ENCODE data around the gene KIF3B. TPM values are rescaled to one million over a fixed set of nuclear protein-coding genes. Genes with fewer than 3 reads are reported as not detected.

KIF3B gene
- total and polyA plus RNA-seq, 2 of the 13 experiments (the other 11 are each of a cell fraction or from before 2014, with no cell fraction given) = 23.6 to 28.8 TPM

GRCh38 chr20:32325706-32326503 lies 48.5 kb downstream of the KIF3B start (continued):
- TF ChIP-seq AKNA (CRISPR knock-in tag; IDR thresholded peaks at IDR 0.05; ENCODE audit: borderline replicate concordance) (no peak; the same call in 1 of the 2 replicates), ZNF737 (CRISPR knock-in tag; IDR thresholded peaks at IDR 0.05; ENCODE audit: borderline replicate concordance) (no peak), ZNF501 (CRISPR knock-in tag; IDR thresholded peaks at IDR 0.05) (peak; percentile 46; the same call in 1 of the 2 replicates), ZNF674 (CRISPR knock-in tag; IDR thresholded peaks at IDR 0.05; ENCODE audit: low read depth) (no peak), ZNF883 (CRISPR knock-in tag; IDR thresholded peaks at IDR 0.05; ENCODE audit: not compliant biosample characterization) (no peak), ZBTB46 (CRISPR knock-in tag; IDR thresholded peaks at IDR 0.05; ENCODE audit: borderline replicate concordance) (no peak; the same call in 1 of the 2 replicates), XBP1 (CRISPR knock-in tag; IDR thresholded peaks at IDR 0.05) (peak; percentile 48; the same call in 1 of the 2 replicates), ZNF337 (CRISPR knock-in tag; IDR thresholded peaks at IDR 0.05; ENCODE audit: borderline replicate concordance, low read depth) (no peak), MAFK (conservative IDR thresholded peaks at IDR 0.05 in 1 of 2, IDR thresholded peaks at IDR 0.05 in 1 of 2; ENCODE audit: low read length in 2 of 2) (peak; percentile 53 to 56; a peak in 2 of 4 replicates), NFRKB (IDR thresholded peaks at IDR 0.05) (no peak)
- TF ChIP-seq, protein P1, sequence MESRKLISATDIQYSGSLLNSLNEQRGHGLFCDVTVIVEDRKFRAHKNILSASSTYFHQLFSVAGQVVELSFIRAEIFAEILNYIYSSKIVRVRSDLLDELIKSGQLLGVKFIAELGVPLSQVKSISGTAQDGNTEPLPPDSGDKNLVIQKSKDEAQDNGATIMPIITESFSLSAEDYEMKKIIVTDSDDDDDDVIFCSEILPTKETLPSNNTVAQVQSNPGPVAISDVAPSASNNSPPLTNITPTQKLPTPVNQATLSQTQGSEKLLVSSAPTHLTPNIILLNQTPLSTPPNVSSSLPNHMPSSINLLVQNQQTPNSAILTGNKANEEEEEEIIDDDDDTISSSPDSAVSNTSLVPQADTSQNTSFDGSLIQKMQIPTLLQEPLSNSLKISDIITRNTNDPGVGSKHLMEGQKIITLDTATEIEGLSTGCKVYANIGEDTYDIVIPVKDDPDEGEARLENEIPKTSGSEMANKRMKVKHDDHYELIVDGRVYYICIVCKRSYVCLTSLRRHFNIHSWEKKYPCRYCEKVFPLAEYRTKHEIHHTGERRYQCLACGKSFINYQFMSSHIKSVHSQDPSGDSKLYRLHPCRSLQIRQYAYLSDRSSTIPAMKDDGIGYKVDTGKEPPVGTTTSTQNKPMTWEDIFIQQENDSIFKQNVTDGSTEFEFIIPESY (CRISPR knock-in tag; IDR thresholded peaks at IDR 0.05) = peak; percentile 81
- TF ChIP-seq, protein P2, sequence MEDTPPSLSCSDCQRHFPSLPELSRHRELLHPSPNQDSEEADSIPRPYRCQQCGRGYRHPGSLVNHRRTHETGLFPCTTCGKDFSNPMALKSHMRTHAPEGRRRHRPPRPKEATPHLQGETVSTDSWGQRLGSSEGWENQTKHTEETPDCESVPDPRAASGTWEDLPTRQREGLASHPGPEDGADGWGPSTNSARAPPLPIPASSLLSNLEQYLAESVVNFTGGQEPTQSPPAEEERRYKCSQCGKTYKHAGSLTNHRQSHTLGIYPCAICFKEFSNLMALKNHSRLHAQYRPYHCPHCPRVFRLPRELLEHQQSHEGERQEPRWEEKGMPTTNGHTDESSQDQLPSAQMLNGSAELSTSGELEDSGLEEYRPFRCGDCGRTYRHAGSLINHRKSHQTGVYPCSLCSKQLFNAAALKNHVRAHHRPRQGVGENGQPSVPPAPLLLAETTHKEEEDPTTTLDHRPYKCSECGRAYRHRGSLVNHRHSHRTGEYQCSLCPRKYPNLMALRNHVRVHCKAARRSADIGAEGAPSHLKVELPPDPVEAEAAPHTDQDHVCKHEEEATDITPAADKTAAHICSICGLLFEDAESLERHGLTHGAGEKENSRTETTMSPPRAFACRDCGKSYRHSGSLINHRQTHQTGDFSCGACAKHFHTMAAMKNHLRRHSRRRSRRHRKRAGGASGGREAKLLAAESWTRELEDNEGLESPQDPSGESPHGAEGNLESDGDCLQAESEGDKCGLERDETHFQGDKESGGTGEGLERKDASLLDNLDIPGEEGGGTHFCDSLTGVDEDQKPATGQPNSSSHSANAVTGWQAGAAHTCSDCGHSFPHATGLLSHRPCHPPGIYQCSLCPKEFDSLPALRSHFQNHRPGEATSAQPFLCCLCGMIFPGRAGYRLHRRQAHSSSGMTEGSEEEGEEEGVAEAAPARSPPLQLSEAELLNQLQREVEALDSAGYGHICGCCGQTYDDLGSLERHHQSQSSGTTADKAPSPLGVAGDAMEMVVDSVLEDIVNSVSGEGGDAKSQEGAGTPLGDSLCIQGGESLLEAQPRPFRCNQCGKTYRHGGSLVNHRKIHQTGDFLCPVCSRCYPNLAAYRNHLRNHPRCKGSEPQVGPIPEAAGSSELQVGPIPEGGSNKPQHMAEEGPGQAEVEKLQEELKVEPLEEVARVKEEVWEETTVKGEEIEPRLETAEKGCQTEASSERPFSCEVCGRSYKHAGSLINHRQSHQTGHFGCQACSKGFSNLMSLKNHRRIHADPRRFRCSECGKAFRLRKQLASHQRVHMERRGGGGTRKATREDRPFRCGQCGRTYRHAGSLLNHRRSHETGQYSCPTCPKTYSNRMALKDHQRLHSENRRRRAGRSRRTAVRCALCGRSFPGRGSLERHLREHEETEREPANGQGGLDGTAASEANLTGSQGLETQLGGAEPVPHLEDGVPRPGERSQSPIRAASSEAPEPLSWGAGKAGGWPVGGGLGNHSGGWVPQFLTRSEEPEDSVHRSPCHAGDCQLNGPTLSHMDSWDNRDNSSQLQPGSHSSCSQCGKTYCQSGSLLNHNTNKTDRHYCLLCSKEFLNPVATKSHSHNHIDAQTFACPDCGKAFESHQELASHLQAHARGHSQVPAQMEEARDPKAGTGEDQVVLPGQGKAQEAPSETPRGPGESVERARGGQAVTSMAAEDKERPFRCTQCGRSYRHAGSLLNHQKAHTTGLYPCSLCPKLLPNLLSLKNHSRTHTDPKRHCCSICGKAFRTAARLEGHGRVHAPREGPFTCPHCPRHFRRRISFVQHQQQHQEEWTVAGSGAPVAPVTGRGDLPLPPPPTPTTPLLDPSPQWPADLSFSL (CRISPR knock-in tag; IDR thresholded peaks at IDR 0.05) = peak; percentile 27; the same call in 1 of the 2 replicates
